HG03342 (cell line): Measurements from ENCODE around the gene MBD1.
"Not testable (repeated sequence)": the region's sequence is repeated elsewhere in the genome, so short reads cannot be mapped to it uniquely, and the experiment has no call there.

Source experiments
- ATAC-seq: cut with Tn5 transposase; IDR thresholded peaks from one replicate; pipeline ENCODE4 v1.9.1; 2021; ENCODE audit warnings: mild to moderate bottlenecking, moderate library complexity; ENCODE audit not compliant: unreplicated experiment

MBD1 gene

DNA sequence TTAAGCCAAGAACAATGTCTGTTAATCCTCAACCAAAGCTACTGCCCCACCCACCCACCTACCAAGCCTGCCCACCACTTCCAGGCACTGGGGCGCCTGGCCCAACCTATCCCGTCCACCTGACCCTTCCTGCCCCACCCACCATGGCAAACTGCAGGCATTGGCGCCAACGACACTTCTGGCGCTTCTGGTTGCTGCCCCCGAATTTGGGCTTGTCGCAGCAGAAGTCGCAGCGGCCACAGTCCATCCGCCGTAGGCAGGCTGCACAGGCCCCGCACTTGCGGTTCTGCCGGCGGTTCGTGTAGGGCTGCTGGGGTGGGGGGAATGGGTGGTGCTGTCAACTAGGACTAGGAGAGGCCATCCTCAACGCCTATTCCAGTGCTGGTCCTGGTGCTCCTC lies 7.3 kb downstream of the MBD1 start:
- ATAC-seq = no peak

DNA sequence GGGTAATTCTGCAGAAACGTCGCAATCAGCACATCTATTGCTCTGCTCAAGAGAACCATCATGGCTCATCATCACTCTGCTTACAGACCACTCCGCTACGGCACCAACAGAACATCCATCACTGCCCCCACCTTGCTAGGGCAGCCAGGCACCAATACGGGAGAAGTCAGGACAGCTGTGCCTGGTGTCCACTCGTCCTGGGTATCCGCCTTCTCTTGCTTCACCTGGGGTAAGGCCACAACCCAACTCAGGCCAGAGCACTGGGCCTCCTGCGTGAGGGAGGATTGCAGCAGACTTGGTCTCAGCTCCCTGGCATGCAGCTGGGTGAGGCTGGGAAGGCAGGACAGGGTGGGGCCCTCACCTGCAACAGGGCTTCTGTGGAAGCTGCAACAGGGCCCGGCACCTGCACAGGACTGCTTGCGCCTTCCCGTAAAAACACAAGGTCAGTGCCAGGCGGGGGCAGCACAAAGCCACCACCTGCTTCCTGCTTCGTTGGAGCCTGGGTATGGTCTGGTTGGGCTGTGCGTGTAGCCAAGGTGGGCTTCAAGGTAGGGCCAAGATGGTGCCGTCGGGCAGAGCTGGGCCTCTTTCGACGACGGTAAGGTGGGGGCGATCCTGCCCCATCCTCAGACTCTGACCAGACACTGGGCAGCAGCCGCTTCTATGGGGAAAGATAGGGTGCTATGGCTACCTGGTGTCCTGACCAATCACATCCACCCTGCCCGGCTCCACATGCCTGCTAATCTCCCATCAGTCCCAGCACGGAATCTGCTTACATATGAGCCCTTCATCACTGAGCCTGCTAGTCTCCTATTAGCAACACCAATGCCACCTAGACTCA lies 7.9 kb downstream of the MBD1 start:
- no peak for ATAC-seq

DNA sequence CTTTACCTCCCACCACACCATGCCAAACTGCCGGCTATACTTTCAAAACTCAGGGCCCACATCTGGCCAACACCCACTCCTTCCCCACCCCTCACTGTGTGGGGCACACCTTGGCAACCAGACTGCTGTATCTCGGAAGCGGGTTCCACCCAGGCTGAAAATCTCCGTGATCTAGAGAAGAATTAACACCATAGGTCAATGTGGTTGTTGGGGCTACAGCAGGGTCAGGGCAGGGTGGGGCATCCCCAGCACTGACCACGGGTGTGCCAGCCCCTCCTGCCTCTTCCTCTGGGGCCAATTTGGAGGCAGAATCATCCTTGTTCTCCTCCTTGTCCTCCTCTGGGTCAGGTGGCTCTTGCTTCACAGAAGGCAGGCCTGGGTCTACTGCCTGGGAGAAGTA lies 8.8 kb downstream of the MBD1 start:
- no peak for ATAC-seq

DNA sequence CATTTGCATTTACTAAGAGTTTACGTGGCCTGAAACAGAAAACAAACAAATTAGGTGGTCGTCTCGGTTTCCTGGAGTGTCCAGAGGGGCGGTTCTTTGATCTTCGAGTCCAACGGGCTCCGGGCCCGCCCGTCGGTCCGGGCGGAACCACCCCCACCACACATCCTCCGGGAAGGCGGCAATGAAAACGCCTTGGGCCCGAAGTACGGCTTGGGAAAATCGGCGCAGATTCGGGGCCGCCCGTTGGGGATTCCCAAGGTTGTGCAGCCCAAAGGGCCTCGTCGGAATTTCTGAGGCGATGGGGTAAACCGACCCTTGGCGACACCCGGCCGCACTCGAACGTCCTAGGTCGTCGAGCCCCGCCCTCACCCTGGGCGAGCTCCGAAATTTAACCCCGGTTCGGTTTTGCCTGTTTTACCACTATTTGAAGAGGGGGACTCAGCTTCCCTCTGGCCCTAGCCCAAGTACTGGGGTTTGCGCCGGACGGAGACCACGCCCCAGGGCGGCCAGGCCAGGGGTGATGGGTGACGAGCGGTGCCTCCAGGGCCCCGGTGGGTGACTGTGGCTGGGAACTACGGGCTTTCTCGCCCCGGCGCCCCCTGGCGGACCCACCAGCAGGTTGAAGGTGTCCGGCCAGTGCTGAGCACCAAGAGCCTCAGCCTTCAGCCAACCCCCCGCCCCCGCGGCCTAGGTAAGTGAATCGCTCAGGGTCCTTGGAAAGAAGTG lies 13.1 kb downstream of the MBD1 start:
- ATAC-seq = peak; percentile 70

DNA sequence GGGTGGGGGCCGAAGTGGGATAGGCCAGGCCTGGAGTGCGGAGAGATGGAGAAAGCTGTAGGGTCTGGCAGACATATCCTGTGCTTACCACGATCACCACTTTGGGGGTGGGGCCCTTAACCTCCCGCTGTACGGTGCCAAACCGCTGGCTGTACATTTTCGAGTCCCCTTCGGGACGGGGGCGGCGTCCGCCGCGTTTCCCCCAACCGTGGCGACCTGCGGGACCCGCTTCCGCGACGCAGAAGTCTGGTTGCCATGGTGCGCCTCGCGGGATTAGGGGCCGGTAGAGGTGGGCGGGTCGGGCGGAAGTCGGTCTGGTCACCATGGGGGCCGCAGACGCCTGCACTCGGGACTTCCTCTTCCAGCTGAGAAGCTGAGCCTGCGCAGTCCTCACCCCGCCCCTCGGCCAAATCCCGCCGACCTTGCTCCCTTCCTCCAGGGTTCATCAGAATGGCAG lies 15.0 kb downstream of the MBD1 start, which contains the start of gene CFAP53:
Gene CFAP53, minus strand, starts transcription at position 248 of the 457 bp plus-strand sequence. Its CDS starts 91 bp downstream, at position 157.
- peak; percentile 78 for ATAC-seq

DNA sequence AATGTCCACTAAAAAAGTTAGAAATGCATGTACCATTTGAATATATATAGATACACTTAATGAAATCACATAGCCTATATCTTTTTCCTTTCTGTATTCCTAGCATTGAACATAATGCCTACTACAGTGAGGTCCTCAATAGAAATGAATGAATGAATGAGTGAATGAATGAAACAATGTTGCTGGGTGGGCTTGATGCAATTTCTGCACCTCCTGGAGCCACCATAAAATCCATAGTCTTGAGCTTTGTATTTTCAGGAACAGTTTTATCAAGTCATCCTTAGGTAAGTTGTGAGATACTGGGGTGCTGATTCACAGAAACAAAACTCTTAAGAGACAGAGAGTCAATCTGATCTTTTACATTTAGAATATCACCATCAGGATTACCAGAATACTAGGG lies 18.3 kb downstream of the MBD1 start:
- ATAC-seq = no peak

DNA sequence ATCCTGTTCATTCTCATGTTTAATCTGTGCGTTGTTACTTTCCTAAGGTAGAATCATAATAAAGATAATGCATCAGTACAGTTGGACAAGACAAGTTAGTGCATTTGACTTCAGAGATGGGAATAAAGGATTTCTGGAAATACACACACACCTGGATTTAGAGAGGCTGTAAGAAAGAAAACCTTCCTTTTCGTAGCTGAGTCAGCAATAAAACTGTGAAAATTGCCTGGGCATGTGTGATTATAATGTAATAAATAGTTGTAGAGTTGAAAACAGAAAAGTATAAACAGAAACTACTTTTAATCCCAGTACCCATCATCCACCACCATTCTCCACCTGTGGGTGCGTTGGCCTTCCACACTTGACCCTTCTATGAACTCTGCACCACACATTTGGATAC lies 30.4 kb downstream of the MBD1 start:
- no peak for ATAC-seq

DNA sequence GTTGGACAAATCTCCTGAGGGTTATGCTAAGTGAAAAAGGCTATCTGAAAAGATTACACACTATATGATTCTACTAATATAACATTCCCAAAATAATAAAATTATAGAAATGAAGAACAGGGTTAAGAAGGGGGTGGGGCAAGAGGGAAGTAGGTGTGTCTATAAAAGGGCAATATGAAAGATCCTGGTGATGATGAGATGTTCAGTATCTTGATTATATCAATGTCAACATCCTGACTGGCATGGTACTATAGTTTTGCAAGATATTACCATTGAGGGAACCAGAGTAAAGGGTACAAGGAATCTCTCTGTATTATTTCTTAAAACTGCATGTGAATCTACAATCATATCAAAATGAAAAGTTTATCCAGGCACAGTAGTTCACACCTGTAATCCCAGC lies 31.7 kb downstream of the MBD1 start:
- no peak for ATAC-seq

DNA sequence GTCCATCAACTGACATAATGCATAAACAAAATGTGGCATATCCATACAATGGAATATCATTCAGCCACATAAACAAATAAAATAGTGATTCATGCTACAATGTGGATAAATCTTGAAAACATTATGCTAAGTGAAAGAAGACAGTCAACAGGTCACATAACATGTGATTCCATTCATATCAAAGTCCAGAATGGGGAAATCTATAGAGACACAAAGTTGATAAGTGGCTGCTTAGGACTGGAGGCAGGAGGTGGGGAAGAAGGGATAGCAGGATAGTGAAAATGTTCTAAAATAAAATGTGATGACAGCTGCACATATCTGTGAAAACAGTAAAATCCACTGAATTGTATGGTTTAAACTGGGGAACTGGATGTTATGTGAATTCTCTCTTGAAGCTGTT lies 33.8 kb downstream of the MBD1 start:
- ATAC-seq = no peak

DNA sequence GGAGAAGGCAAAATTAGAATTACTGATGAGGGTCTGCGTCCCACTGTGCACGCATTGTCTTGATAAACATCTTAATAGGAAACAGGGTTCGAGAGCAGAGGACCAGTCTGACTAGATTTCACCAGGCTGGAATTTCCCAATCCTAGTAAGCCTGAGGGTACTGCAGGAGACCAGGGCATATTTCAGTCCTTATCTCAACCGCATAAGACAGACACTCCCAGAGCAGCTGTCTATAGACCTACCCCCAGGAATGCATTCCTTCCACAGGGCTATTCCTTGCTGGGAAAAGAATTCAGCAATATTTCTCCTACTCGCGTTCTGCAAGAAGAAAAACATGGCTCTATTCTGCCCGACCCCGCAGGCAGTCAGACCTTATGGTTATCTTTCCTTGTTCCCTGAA lies 39.6 kb downstream of the MBD1 start:
- ATAC-seq = not testable (repeated sequence)

DNA sequence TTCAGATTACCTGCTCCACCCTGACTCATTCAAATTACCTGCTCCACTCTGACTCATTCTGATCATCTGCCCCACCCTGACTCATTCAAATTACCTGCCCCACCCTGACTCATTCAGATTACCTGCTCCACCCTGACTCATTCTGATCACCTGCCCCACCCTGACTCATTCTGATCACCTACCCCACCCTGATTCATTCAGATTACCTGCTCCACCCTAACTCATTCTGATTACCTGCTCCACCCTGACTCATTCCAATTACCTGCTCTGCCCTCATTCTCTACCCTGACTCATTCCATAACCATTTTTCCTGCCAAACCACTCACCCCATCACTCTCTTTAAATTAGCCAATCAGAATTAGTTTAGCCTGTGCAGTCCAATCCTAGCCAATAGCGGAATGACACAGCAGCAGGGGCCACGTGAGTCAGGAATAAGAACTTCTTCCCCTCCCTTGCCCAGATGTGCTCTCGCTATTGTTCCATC lies 41.2 kb downstream of the MBD1 start:
- ATAC-seq = no peak

DNA sequence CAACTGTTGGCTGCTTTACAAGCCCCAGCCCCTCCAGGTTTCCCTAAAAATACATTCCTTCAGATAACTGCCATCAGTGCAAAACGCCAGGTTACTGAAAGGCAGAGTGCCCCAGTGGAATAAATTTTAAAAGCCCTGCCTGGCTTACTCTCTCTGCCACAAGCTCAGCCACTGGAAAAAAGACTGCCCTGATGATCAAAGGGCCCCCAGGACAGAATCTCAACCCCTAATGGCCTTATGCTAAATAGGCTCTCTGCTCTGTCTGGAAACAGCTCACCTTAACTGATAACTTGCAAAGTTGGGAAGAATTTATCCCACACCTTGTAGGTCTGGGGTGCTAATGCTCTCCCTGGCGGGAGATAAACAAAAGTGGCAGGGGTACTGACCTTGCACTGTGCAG lies 48.9 kb downstream of the MBD1 start:
- no peak for ATAC-seq

DNA sequence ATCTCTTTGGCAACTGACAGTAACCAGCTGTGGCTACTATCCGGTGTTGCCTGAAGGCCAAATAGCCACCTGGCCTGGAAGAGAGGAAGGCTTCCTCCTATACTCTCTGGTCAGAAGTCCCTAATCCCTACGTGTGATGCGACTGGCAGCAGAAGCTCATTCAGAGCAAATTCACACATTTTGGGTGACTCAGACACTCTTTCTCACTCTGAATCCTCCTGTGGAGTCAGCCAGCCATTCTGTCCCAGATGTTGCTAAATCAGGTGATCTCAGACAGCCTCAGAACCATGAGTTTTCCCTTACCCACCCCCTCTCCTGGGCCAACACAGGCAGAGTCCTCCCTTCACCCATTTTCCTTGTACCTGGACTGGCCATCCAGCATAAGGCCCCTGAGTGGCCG lies 49.7 kb downstream of the MBD1 start:
- no peak for ATAC-seq

DNA sequence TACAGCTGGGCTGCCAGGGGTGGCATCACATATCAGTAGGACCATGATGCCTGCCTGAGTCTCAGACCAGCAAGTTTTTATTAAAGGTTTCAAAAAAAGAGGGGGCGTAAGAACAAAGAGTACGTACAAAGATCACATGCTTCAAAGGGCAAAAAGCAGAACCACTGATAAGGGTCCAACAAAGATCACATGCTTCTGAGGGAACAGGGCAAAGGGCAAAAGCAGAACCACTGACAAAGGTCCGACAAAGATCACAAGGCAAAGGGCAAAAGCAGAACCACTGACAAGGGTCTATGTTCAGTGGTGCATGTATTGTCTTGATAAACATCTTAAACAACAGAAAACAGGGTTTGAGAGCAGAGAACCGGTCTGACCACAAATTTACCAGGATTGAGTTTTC lies 61.1 kb downstream of the MBD1 start:
- ATAC-seq = not testable (repeated sequence)
